Erythroblast (primary cell): ENCODE results near the gene FOXP1.

ENCODE experiments used
- GATA1 ChIP-seq: IDR thresholded peaks from 2 replicates; pipeline ENCODE4 v1.6.1; 2011; ENCODE audit warnings: low read depth, mild to moderate bottlenecking, control low read depth, low read length, moderate library complexity
- POLR2A ChIP-seq: IDR thresholded peaks from 2 replicates; pipeline ENCODE4 v1.6.1; 2011; ENCODE audit warnings: mild to moderate bottlenecking, low read length

DNA sequence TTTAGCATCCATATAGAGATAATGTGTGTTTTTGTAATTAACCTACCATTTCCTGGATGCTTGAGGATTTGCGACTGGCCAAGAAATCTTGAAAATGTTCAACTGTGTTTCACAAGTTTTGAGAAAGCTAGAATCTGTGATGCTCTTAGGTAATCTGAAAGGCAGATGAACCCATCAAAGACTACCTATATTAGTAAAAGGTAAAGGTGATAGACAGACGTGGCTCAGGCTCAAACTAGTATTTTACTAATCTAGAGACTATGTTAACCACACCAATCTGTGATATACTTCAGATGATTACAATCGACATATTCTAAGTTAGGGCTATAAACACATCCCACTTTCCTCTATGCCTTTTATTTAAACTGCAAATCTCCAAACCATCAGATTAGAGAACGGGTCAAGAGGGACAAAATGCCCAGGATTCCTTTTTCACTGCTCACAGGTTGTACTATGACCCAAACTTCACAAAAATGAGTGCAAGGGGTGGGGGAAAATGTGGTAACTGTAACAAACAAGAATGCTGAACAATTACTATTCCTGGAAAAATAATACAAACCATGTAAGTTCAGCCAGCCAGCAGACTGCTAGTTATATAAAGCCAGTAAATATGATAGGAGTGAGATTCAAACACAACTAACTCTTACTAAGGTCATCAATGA, 295.1 kb downstream of the FOXP1 start:
- TF ChIP-seq POLR2A: no peak
- TF ChIP-seq GATA1: no peak
